Esophagus squamous epithelium (tissue), 4 donors: Measurements from ENCODE around the gene C12orf43.

Experiments
- CTCF ChIP-seq, 6 experiments: fragments of 450-650 bp in 4 of 6; fragments of 200-600 bp in 2 of 6; sonication (generic) in 2 of 6; IDR thresholded peaks; one replicate each; pipeline ENCODE4 v1.5.1; 2016 to 2019; ENCODE audit warnings: antibody characterized with exemption in 6 of 6, mild to moderate bottlenecking in 4 of 6, moderate library complexity in 4 of 6
- POLR2A ChIP-seq, 4 donors: fragments of 450-650 bp; IDR thresholded peaks; one replicate each; pipeline ENCODE4 v1.6.1; 2017; ENCODE audit warnings: antibody characterized with exemption in 4 of 4, mild to moderate bottlenecking in 4 of 4, moderate library complexity in 3 of 4

- peak in 5 of 6 experiments; percentile 27 to 77 (median 66) for TF ChIP-seq CTCF (IDR thresholded peaks at IDR 0.05)
- no peak for TF ChIP-seq POLR2A (IDR thresholded peaks at IDR 0.05)
Observed at GRCh38 chr12:121009741-121010140, 6.5 kb downstream of the C12orf43 start.
